CD4-positive, alpha-beta T cell treated with Interleukin-4 for 4 hours (primary cell): ENCODE measurements around the gene TLE3.

ENCODE experiments used
- DNase-seq: peaks from one replicate; pipeline ENCODE4 v3.0.0-alpha.2; 2020

Gene TLE3

GRCh38 chr15:70098461-70099166, 897 bp upstream of the TLE3 start:
- DNase-seq, result no peak

GRCh38 chr15:70098153-70098460, 390 bp upstream of the TLE3 start:
- no peak for DNase-seq

- no peak for DNase-seq
These were observed 725 bp downstream of the TLE3 start for GRCh38 chr15:70097063-70097320.

- DNase-seq, result peak; percentile 54
These were observed 1.3 kb downstream of the TLE3 start for GRCh38 chr15:70096215-70097062.

GRCh38 chr15:70095408-70096214, 2.1 kb downstream of the TLE3 start:
- DNase-seq, result no peak

- no peak for DNase-seq
These were observed 2.9 kb downstream of the TLE3 start for GRCh38 chr15:70094690-70095311.

- no peak for DNase-seq
These were observed 4.0 kb downstream of the TLE3 start for GRCh38 chr15:70093481-70094319.

GRCh38 chr15:70093070-70093469, 4.6 kb downstream of the TLE3 start:
- no peak for DNase-seq

GRCh38 chr15:70092464-70093027, 5.2 kb downstream of the TLE3 start:
- DNase-seq, result no peak

- peak; percentile 78 for DNase-seq
These were observed 5.8 kb downstream of the TLE3 start for GRCh38 chr15:70091726-70092463.

GRCh38 chr15:70090436-70091296, 7.1 kb downstream of the TLE3 start:
- no peak for DNase-seq

- no peak for DNase-seq
These were observed 8.1 kb downstream of the TLE3 start for GRCh38 chr15:70089692-70089971.

- DNase-seq, result no peak
These were observed 8.6 kb downstream of the TLE3 start for GRCh38 chr15:70088887-70089691.

GRCh38 chr15:70088455-70088854, 9.3 kb downstream of the TLE3 start:
- DNase-seq, result no peak

GRCh38 chr15:70087708-70088352, 9.9 kb downstream of the TLE3 start:
- DNase-seq, result no peak

- DNase-seq, result no peak
These were observed 11.1 kb downstream of the TLE3 start for GRCh38 chr15:70086636-70087035.

GRCh38 chr15:70084461-70084860, 13.3 kb downstream of the TLE3 start:
- no peak for DNase-seq

GRCh38 chr15:70083946-70084345, 13.8 kb downstream of the TLE3 start:
- peak; percentile 45 for DNase-seq

- no peak for DNase-seq
These were observed 14.3 kb downstream of the TLE3 start for GRCh38 chr15:70083418-70083817.
